ENCODE measurements around the gene C3orf80.
"Not testable (repeated sequence)": the region's sequence is repeated elsewhere in the genome, so short reads cannot be mapped to it uniquely, and the experiment has no call there.

The C3orf80 gene

DNA sequence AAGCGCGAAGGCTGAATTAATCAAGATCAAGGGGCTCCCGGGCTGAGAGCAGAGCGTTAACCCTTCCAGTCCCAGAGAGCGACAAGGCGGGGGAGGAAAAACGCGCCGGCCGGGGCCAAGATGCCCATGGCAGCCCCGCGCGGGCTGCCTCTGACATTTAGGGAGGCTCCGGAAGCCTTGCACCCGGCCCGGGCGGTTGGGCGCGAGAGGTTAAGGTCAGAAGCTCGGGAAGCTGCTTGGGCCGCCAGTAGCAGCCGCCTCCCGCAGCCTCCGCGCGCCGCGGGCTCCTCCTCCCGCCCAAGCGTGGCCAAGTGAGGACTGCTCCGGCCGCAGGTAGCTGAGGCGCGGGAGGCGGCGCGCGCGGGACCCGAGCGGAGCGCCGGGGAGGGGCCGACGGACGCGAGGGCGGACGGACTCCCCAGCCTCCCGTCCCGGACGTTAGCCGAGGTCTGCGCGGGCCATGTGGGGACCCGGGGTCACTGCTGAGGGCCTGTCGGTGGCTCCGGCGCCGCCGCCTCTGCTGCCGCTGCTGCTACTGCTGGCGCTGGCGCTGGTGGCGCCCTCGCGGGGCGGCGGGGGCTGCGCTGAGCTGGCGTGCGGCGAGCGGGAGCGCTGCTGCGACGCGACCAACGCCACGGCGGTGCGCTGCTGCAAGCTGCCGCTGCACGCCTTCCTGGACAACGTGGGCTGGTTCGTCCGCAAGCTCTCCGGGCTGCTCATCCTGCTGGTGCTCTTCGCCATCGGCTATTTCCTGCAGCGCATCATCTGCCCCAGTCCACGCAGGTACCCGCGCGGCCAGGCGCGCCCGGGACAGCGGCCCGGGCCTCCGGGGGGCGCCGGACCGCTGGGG lies at the start of gene C3orf80:
Gene C3orf80 (plus strand): TSS at position 247 of the 850 bp plus-strand sequence. CDS start 214 bp downstream, at position 461.
- peak within 1 kb of the TSS; percentile 44 for H3K4me3 ChIP-seq (ENCODE audit: low read depth, low read length)
- TF ChIP-seq, protein P1, sequence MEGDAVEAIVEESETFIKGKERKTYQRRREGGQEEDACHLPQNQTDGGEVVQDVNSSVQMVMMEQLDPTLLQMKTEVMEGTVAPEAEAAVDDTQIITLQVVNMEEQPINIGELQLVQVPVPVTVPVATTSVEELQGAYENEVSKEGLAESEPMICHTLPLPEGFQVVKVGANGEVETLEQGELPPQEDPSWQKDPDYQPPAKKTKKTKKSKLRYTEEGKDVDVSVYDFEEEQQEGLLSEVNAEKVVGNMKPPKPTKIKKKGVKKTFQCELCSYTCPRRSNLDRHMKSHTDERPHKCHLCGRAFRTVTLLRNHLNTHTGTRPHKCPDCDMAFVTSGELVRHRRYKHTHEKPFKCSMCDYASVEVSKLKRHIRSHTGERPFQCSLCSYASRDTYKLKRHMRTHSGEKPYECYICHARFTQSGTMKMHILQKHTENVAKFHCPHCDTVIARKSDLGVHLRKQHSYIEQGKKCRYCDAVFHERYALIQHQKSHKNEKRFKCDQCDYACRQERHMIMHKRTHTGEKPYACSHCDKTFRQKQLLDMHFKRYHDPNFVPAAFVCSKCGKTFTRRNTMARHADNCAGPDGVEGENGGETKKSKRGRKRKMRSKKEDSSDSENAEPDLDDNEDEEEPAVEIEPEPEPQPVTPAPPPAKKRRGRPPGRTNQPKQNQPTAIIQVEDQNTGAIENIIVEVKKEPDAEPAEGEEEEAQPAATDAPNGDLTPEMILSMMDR (IDR thresholded peaks at IDR 0.05; ENCODE audit: control insufficient read depth, extremely low read depth, insufficient read depth): peak; percentile 65
- no peak for DNase-seq (ENCODE audit: low read depth)

DNA sequence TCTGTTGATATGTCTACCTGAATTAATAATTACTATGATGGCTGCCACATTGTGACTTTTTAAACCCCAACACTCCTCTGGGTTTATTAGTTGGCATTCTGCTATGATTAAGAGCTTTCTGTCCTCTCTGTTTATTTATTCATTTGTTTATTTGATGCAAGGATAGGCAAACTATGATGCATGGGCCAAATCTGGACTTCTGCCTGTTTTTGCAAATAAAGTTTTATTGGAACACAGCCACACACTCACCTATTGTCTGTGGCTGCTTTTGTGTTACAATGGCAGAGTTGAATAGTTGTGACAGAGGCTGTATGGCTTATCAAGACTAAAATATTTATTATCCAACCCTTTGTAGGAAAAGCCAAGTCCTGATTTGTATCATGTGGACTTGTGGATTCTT lies 48.3 kb upstream of the C3orf80 start:
- H3K4me3 ChIP-seq (ENCODE audit: low read depth, low read length): no peak overlapping the region
- TF ChIP-seq, protein P1 (IDR thresholded peaks at IDR 0.05; ENCODE audit: control insufficient read depth, extremely low read depth, insufficient read depth): no peak
- peak; percentile 56 for DNase-seq (ENCODE audit: low read depth)

DNA sequence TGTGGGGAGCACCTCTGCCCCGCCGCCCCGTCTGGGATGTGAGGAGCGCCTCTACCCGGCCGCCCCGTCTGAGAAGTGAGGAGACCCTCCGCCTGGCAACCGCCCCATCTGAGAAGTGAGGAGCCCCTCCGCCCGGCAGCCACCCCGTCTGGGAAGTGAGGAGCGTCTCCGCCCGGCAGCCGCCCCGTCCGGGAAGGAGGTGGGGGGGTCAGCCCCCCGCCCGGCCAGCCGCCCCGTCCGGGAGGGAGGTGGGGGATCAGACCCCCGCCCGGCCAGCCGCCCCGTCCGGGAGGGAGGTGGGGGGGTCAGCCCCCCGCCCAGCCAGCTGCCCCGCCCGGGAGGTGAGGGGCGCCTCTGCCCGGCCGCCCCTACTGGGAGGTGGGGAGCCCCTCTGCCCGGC lies 46.6 kb upstream of the C3orf80 start:
- not testable (repeated sequence) for DNase-seq (ENCODE audit: low read depth); H3K4me3 ChIP-seq (ENCODE audit: low read depth, low read length)

DNA sequence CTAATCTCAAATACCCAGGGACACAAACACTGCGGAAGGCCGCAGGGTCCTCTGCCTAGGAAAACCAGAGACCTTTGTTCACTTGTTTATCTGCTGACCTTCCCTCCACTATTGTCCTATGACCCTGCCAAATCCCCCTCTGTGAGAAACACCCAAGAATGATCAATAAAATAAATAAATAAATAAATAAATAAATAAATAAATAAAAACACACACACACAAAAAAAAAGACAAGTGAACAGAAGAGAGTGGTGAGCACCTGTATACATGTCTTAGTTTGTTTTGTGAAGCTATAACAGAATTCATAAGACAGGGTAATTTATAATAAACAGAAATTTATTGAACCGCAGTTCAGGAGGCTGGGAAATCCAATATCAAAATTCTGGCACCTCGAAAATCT lies 45.8 kb upstream of the C3orf80 start:
- DNase-seq (ENCODE audit: low read depth); H3K4me3 ChIP-seq (ENCODE audit: low read depth, low read length): not testable (repeated sequence)

DNA sequence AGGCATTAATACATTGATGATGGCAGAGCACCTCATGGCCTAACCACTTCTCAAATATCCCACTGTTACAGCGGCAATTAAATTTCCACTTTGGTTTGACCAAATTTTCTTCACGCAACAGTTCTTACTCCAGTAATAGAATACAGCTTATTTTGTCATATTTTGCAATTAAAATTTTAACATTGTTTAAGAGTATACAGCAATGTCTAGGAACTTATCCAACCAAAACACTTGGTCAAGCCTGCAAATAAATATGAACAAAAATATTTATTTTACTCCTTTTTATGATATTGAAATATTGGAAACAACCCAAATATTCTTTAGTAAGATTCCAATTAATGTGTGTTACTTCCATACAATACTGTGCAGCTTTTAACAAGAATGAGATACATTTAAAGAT lies 45.3 kb upstream of the C3orf80 start:
- H3K4me3 ChIP-seq (ENCODE audit: low read depth, low read length): no peak overlapping the region
- peak; percentile 83 for DNase-seq (ENCODE audit: low read depth)
- TF ChIP-seq, protein P1 (IDR thresholded peaks at IDR 0.05; ENCODE audit: control insufficient read depth, extremely low read depth, insufficient read depth): no peak

DNA sequence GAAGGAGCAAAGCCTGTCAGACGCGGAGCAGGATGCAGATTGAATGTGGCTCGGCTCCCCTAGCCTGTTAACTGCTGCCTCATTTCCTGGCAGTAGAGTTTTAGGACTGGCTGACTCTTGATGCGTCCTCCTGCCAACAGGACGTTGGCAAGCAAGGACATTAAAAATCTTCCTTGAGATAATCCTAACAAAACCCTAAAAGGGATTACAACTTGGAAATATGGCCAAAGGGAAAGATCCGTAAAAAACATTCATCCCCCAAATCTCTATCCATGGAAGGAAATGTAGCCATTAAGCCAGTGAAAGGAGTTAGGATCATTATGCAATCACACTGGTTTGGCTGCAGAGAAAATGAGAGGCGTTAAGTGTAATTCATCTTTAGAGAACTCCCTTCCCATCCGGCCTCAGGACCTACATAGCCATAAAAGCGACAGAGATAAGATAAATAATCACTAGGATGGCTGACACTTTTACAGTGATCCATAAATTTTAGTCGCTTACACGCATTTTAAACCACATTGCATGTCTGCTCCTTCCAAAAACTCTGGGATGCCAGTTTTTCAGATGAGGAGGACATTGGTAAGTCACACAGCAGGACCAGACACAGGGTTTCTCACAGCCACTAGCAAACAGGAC lies 44.5 kb upstream of the C3orf80 start:
- TF ChIP-seq, protein P1 (IDR thresholded peaks at IDR 0.05; ENCODE audit: control insufficient read depth, extremely low read depth, insufficient read depth): no peak
- H3K4me3 ChIP-seq (ENCODE audit: low read depth, low read length): no peak overlapping the region
- DNase-seq (ENCODE audit: low read depth): peak; percentile 86

DNA sequence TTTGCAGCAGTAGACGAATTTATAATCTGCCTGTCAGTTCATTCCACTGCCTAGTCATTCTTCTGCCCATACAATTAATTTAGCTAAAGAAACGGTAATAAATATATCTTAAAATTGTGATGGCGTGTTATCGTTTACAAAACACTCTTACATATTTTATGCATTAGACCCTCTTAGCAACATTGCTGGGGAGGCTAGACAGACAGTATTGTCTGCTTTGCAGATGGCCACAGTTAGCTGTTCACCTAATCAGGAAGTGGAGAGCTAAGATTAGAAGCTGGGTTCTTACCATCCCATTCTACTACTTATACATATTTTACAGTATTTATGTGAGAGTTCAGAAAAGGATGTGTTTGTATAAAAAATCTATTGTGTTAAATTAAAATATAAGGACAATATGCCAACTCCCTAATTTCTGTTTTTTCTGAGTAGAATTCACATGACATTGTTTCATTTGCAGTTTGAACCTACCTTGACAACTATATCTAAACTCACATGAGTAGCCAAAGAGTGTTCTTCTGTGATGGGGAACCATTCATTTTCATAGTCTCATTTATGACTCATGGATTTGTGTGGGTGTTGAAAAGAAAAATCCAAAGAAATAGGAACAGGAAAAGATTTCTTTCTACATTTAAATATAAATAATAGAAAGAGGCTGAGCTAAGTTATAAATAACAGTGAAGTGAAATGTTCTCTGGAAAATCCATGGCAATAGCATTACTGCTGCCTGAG lies 41.7 kb upstream of the C3orf80 start:
- DNase-seq (ENCODE audit: low read depth): no peak
- H3K4me3 ChIP-seq (ENCODE audit: low read depth, low read length): no peak overlapping the region
- TF ChIP-seq, protein P1 (IDR thresholded peaks at IDR 0.05; ENCODE audit: control insufficient read depth, extremely low read depth, insufficient read depth): no peak

All from LNCaP clone FGC (cell line).